IMR-90 (cell line): Measurements from ENCODE around the gene LUC7L. TPM values are rescaled to one million over a fixed set of nuclear protein-coding genes. Genes with fewer than 3 reads are reported as not detected.
"Not testable (repeated sequence)": the region's sequence is repeated elsewhere in the genome, so short reads cannot be mapped to it uniquely, and the experiment has no call there.

ENCODE experiments used
- ATAC-seq: fragments of 200-7000 bp; cut with Tn5 transposase; 2 replicates; pipeline ENCODE4 v1.9.1; 2020; ENCODE audit warnings: low read depth, mild to moderate bottlenecking, moderate library complexity
- BruUV-seq: library from RNA; stranded (reverse); fragments of 400-500 nt; replicated peaks from 2 replicates; lab custom pipeline; 2021; lab: Mats Ljungman, UMichigan
- CTCF ChIA-PET: fragments of 300-600 bp; formaldehyde crosslinking; extraction: SDS; loops from one replicate; lab custom pipeline; 2021; ENCODE audit warnings: antibody characterized with exemption; lab: Yijun Ruan, JAX
- POLR2A ChIA-PET: fragments of 300-600 bp; sonication (Branson Sonifier 250); formaldehyde crosslinking; loops from one replicate; lab custom pipeline; 2022; ENCODE audit warnings: antibody characterized with exemption; ENCODE audit not compliant: unreplicated experiment; lab: Charles Lee
- DNase-seq: peaks from one replicate; pipeline ENCODE4 v3.0.0; 2013
- H2AFZ ChIP-seq: replicated peaks from 2 replicates; pipeline ENCODE3; 2013; ENCODE audit warnings: low read length, mild to moderate bottlenecking; ENCODE audit not compliant: poor library complexity
- H2AK5ac ChIP-seq: 2 replicates; pipeline ENCODE4 v1.6.1; 2013; ENCODE audit warnings: low read depth, low read length, inconsistent platforms
- H2AK9ac ChIP-seq: replicated peaks from 2 replicates; pipeline ENCODE3; 2013; ENCODE audit warnings: mild to moderate bottlenecking, low read depth, low read length, moderate library complexity; ENCODE audit not compliant: poor library complexity
- H2BK120ac ChIP-seq: 2 replicates; pipeline ENCODE4 v1.6.1; 2013; ENCODE audit warnings: low read depth, low read length, inconsistent platforms
- H2BK15ac ChIP-seq: 3 replicates; pipeline ENCODE4 v1.6.1; 2013; ENCODE audit warnings: low read depth, low read length, inconsistent platforms
- H2BK20ac ChIP-seq: 2 replicates; pipeline ENCODE4 v1.6.1; 2013; ENCODE audit warnings: low read depth, mild to moderate bottlenecking, inconsistent platforms, low read length, moderate library complexity
- H2BK5ac ChIP-seq: 2 replicates; pipeline ENCODE4 v1.6.1; 2013; ENCODE audit warnings: mild to moderate bottlenecking, low read depth, low read length, inconsistent platforms; ENCODE audit not compliant: poor library complexity, severe bottlenecking
- H3K14ac ChIP-seq: replicated peaks from 2 replicates; pipeline ENCODE4 v1.6.1; 2013; ENCODE audit warnings: low read depth, low read length, inconsistent platforms
- H3K18ac ChIP-seq: 2 replicates; pipeline ENCODE4 v1.6.1; 2013; ENCODE audit warnings: low read depth, low read length, control low read depth
- H3K23ac ChIP-seq: 2 replicates; pipeline ENCODE4 v1.6.1; 2013; ENCODE audit warnings: low read depth, low read length, inconsistent platforms
- H3K27ac ChIP-seq: 2 replicates; pipeline ENCODE4 v1.5.1; 2013; ENCODE audit warnings: mild to moderate bottlenecking, control low read depth, low read length; ENCODE audit not compliant: insufficient read depth
- H3K27me3 ChIP-seq: 2 replicates; pipeline ENCODE4 v1.6.1; 2013; ENCODE audit warnings: low read length; ENCODE audit not compliant: control insufficient read depth, insufficient read depth
- H3K36me3 ChIP-seq: 2 replicates; pipeline ENCODE4 v1.6.1; 2013; ENCODE audit warnings: low read length, mixed read lengths; ENCODE audit not compliant: control insufficient read depth, insufficient read depth
- H3K4ac ChIP-seq: 2 replicates; pipeline ENCODE4 v1.6.1; 2013; ENCODE audit warnings: low read depth, low read length, inconsistent platforms
- H3K4me1 ChIP-seq: 2 replicates; pipeline ENCODE4 v1.6.1; 2013; ENCODE audit warnings: low read length, mixed read lengths; ENCODE audit not compliant: control insufficient read depth, insufficient read depth
- H3K4me2 ChIP-seq: 2 replicates; pipeline ENCODE4 v1.6.1; 2013; ENCODE audit warnings: low read depth, mild to moderate bottlenecking, control low read depth, low read length, moderate library complexity
- H3K4me3 ChIP-seq: 2 replicates; pipeline ENCODE4 v1.5.1; 2013; ENCODE audit warnings: low read depth, mild to moderate bottlenecking, control low read depth, low read length, moderate library complexity; ENCODE audit not compliant: insufficient read depth
- H3K56ac ChIP-seq: 2 replicates; pipeline ENCODE4 v1.6.1; 2013; ENCODE audit warnings: low read length, inconsistent platforms; ENCODE audit not compliant: insufficient read depth; ENCODE audit errors: extremely low read depth
- H3K79me1 ChIP-seq, 2 experiments: 2 replicates each; pipeline ENCODE4 v1.6.1; 2013; ENCODE audit warnings: low read length in 2 of 2, inconsistent platforms in 1 of 2, low read depth in 1 of 2
- H3K9ac ChIP-seq: 2 replicates; pipeline ENCODE4 v1.6.1; 2013; ENCODE audit warnings: low read depth, low read length, control low read depth
- H3K9me1 ChIP-seq: 2 replicates; pipeline ENCODE4 v1.6.1; 2013; ENCODE audit warnings: low read length, inconsistent platforms; ENCODE audit not compliant: insufficient read depth
- H3K9me3 ChIP-seq: 2 replicates; pipeline ENCODE4 v1.6.1; 2013; ENCODE audit warnings: low read length; ENCODE audit not compliant: control insufficient read depth, insufficient read depth
- H4K20me1 ChIP-seq: 2 replicates; pipeline ENCODE4 v1.6.1; 2013; ENCODE audit warnings: low read length, inconsistent platforms; ENCODE audit not compliant: insufficient read depth
- H4K5ac ChIP-seq: 2 replicates; pipeline ENCODE4 v1.6.1; 2013; ENCODE audit warnings: mild to moderate bottlenecking, low read depth, low read length, control low read depth
- H4K8ac ChIP-seq, 2 experiments: 2 replicates each; pipeline ENCODE4 v1.6.1; 2013; ENCODE audit warnings: low read depth in 2 of 2, low read length in 2 of 2, control low read depth in 1 of 2, inconsistent platforms in 1 of 2
- H4K91ac ChIP-seq: 2 replicates; pipeline ENCODE4 v1.6.1; 2013; ENCODE audit warnings: low read depth, low read length, inconsistent platforms; ENCODE audit not compliant: insufficient read depth
- BHLHE40 ChIP-seq: fragments of 150-350 bp; IDR thresholded peaks from 2 replicates; pipeline ENCODE4 v1.6.1; 2016; ENCODE audit warnings: mild to moderate bottlenecking, low read depth, low read length
- CEBPB ChIP-seq: IDR thresholded peaks from 2 replicates; pipeline ENCODE4 v1.6.1; 2012; ENCODE audit warnings: low read depth, low read length, improper control_type of control experiment
- MAFK ChIP-seq: IDR thresholded peaks from 2 replicates; pipeline ENCODE4 v1.6.1; 2012; ENCODE audit warnings: low read depth, low read length, improper control_type of control experiment
- POLR2A ChIP-seq: IDR thresholded peaks from 2 replicates; pipeline ENCODE4 v1.6.1; 2012; ENCODE audit warnings: mild to moderate bottlenecking, low read depth, low read length
- RAD21 ChIP-seq: IDR thresholded peaks from 2 replicates; pipeline ENCODE4 v1.6.1; 2012; ENCODE audit warnings: low read length, improper control_type of control experiment
- WGBS, 2 experiments: methylation state at CpG; one replicate each; pipeline versions ENCODE4 v1.1.5 to v1.1.7; 2013; ENCODE audit warnings: missing lambda C conversion rate in 2 of 2; ENCODE audit not compliant: insufficient read length in 1 of 2; ENCODE audit errors: extremely low coverage in 2 of 2; 5-methylcytosine and 5-hydroxymethylcytosine counted together
- dilution Hi-C: fragments of 300-500 bp; cut with HindIII; formaldehyde crosslinking; loops from one replicate; pipeline ENCODE4 v1.14.3; 2018; ENCODE audit warnings: low sequenced_read_pairs; ENCODE audit not compliant: unreplicated experiment
- in situ Hi-C: fragments of 300-500 bp; cut with MboI; formaldehyde crosslinking; loops from 3 replicates; pipeline ENCODE4 v1.14.3; 2019; ENCODE audit warnings: low sequenced_read_pairs, inconsistent platforms, mixed read lengths
- intact Hi-C: fragments of 100-400 bp; cut with micrococcal nuclease; formaldehyde crosslinking; loops from 2 replicates; pipeline ENCODE4 v1.10.0; 2022
- polyA plus RNA-seq, 3 experiments: library from polyadenylated mRNA; depleted of rRNA; stranded (reverse); fragments of >200 nt; gene quantifications; 2 replicates each; pipeline ENCODE4 v1.2.3, GENCODE V29; 2012; ENCODE audit warnings: low replicate concordance in 1 of 3
- total RNA-seq: library from RNA; depleted of rRNA; stranded (reverse); fragments of >200 nt; gene quantifications from 2 replicates; pipeline ENCODE4 v1.2.3, GENCODE V29; 2012
- TF ChIP-seq, protein P1 (sequence below): fragments of 150-350 bp; IDR thresholded peaks from 2 replicates; pipeline ENCODE4 v1.6.1; 2017; ENCODE audit warnings: mild to moderate bottlenecking, antibody characterized with exemption, low read length, low read depth

LUC7L gene
- total and polyA plus RNA-seq, 2 of the 4 experiments (the other 2 are of a cell fraction) = 21.5 to 55.6 TPM

DNA sequence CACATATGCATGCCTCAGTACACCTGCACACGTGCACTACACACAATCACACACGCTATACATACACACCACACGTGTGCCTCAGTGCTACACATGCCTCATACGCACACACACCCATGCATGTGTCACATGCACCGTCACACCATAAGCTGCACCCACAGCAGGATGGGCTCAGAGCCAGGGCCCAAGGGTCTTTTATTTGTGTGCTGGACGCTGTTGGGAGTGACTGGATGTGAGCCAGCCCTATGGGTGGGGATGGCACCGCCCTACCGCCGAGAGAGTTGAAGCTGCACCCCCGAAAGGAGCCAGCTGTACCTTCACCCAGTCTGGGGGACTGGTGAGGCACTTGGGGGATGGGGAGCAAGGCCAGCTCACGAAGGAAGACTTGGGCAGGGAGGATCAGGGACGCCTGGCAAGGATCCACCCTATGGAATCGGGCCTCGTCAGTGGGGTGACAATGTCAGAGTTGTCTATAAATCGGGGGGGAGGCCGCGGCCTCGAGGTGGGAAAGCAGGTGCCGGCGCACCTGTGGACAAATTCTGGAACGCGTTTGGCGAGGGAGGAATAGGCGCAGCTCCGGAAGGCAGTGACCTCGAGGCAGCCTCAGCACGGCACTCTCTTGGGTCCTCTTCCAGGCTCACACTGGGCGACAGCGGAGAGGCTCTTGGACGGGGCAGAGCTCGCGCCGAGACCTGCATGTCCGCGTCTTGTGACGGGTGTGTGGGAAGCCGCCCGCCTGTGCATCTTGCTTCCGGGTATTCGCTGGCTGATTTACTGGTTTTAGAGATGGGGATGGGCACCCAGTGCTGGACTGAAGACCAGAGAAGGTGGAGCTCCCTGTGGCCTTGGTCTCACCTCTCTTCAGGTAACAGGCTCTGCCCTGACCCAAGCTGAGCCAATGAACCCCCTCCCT is 39.1 kb upstream of the LUC7L start:
- Histone ChIP-seq H2BK5ac (no peak overlapping the region), H3K4ac (no peak overlapping the region), H3K18ac (no peak overlapping the region), H4K91ac (no peak overlapping the region), H3K27me3 (no peaks in the 10 kb centered on the region; the same call in 1 of the 2 replicates), H4K5ac (no peak overlapping the region), H3K79me1 (no peaks in the 10 kb centered on the region), H4K20me1 (no peaks in the 10 kb centered on the region), H3K9ac (no peak overlapping the region), H2BK15ac (no peak overlapping the region), H3K27ac (no peak overlapping the region), H3K4me2 (no peak overlapping the region), H2AFZ (no peak overlapping the region), H3K23ac (no peak overlapping the region), H3K9me1 (peaks cover 3% of the 10 kb centered on the region), H3K9me3 (no peaks in the 10 kb centered on the region), H3K36me3 (peaks cover 11% of the 10 kb centered on the region), H2AK5ac (no peak overlapping the region; the same call in 1 of the 2 replicates), H2AK9ac (no peak overlapping the region), H3K56ac (no peak overlapping the region), H4K8ac (no peak overlapping the region), H2BK120ac (no peak overlapping the region), H3K4me1 (no peaks in the 10 kb centered on the region), H3K14ac (no peak overlapping the region), H2BK20ac (no peak overlapping the region), H3K4me3 (no peak overlapping the region)
- BruUV-seq = no TSS peak
- CTCF ChIA-PET = no interaction called here
- ATAC-seq (no peak), DNase-seq (no peak)
- no peak for TF ChIP-seq RAD21
- TF ChIP-seq MAFK = no peak
- no peak for TF ChIP-seq BHLHE40
- TF ChIP-seq CEBPB = no peak
- TF ChIP-seq, protein P1, sequence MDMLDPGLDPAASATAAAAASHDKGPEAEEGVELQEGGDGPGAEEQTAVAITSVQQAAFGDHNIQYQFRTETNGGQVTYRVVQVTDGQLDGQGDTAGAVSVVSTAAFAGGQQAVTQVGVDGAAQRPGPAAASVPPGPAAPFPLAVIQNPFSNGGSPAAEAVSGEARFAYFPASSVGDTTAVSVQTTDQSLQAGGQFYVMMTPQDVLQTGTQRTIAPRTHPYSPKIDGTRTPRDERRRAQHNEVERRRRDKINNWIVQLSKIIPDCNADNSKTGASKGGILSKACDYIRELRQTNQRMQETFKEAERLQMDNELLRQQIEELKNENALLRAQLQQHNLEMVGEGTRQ = no peak
- no peak for TF ChIP-seq POLR2A
- dilution Hi-C loops = no loop called here
- 69% methylated on average over 20 of the region's 40 CpGs; no CpG with 5 or more reads in 1 of the 2 experiments for WGBS, 2 experiments
- intact Hi-C loops = no loop called here
- in situ Hi-C loops = no loop called here
- POLR2A ChIA-PET = no interaction called here

DNA sequence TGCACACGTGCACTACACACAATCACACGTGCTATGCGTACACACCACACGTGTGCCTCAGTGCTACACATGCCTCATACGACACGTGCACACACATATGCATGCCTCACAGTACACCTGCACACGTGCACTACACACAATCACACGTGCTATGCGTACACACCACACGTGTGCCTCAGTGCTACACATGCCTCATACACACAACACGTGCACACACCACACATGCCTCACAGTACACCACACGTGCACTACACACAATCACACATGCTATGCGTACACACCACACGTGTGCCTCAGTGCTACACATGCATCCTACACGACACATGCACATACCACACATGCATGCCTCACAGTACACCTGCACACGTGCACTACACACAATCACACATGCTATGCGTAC is 38.3 kb upstream of the LUC7L start:
- H3K4ac ChIP-seq, H3K79me1 ChIP-seq, H2BK120ac ChIP-seq, H4K5ac ChIP-seq, H2AK9ac ChIP-seq, H3K14ac ChIP-seq, POLR2A ChIA-PET, H3K9ac ChIP-seq, H2BK5ac ChIP-seq, H3K4me1 ChIP-seq, H3K23ac ChIP-seq, H2BK15ac ChIP-seq, BruUV-seq, DNase-seq, H4K91ac ChIP-seq, H3K56ac ChIP-seq, H3K27me3 ChIP-seq, H3K18ac ChIP-seq, in situ Hi-C loops, ATAC-seq, H2BK20ac ChIP-seq, CTCF ChIA-PET, H2AK5ac ChIP-seq, H3K9me1 ChIP-seq, dilution Hi-C loops, H3K27ac ChIP-seq, H3K9me3 ChIP-seq, H2AFZ ChIP-seq, H3K4me2 ChIP-seq, H4K8ac ChIP-seq, H4K20me1 ChIP-seq, intact Hi-C loops, H3K4me3 ChIP-seq: not testable (repeated sequence)
- H3K36me3 ChIP-seq = peaks cover 14% of the 10 kb centered on the region
- 88% methylated on average over 12 of the region's 17 CpGs; no CpG with 5 or more reads in 1 of the 2 experiments for WGBS, 2 experiments
